COR-L47 (cell line): ENCODE results near the gene PPFIBP1.
"Not testable (repeated sequence)": the region's sequence is repeated elsewhere in the genome, so short reads cannot be mapped to it uniquely, and the experiment has no call there.

ENCODE experiments used
- DNase-seq: peaks from one replicate; lab custom pipeline; 2025; lab: John Stamatoyannopoulos, UW

The PPFIBP1 gene

DNA sequence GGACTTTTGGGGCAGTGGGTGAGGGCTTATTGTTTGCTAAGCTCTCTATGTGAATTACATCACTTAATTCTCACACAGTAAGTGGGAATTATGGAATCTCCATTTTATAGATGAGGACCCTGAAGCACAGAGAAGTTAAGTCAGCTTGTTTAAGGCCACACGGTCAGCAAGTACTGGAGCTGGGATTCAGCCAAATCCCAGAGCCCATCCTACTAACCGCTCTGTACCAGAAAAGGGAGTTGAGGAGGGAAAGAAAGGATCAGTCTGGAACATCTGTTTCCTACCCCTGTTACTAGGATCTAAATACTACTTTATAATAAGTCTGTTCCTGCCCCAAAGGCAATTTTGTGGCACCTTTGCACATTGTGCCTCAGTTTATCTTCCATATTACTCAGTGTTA lies 42.6 kb downstream of the PPFIBP1 start:
- no peak for DNase-seq

GRCh38 chr12:27571463-27571862 lies 47.5 kb downstream of the PPFIBP1 start:
- DNase-seq, result no peak

DNA sequence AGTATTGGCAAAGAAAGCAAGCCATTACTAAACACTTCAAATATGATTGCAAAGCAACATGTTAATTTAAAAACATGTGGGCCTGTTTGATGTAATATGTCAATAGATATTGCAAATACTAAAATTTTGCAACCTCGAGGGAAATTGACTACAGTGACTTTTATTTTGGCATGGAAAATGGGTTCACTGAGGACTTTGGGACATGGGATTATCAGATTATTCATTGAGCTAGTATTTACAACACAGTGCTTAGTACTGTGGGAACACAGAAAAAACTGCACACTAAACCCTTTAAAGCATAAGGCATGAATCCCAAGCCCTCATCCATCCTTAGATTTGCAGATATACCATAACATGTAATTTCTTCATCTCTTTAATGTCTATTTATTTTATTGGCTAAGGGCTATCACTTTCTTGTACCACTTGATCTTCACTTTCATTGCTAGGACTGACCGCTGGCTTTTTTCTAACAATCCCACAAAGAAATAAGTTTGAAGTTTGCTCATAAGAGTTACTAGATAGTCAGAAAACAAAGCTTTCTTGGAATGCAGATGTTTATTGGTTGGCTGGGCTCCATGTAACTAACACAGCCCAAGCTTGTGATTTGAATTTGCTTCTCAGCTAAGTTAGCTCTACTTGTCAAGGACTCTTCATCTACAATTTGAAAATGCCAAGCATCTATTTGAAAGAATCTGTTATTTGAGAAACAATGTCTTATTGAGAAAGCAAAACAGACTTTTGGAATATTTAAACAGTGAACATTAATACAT lies 48.7 kb downstream of the PPFIBP1 start:
- no peak for DNase-seq

- DNase-seq, result no peak
These were observed 50.0 kb downstream of the PPFIBP1 start for GRCh38 chr12:27573972-27574371.

- DNase-seq, result no peak
These were observed 51.2 kb downstream of the PPFIBP1 start for GRCh38 chr12:27575090-27575761.

GRCh38 chr12:27575762-27576118 lies 51.7 kb downstream of the PPFIBP1 start:
- DNase-seq, result no peak

DNA sequence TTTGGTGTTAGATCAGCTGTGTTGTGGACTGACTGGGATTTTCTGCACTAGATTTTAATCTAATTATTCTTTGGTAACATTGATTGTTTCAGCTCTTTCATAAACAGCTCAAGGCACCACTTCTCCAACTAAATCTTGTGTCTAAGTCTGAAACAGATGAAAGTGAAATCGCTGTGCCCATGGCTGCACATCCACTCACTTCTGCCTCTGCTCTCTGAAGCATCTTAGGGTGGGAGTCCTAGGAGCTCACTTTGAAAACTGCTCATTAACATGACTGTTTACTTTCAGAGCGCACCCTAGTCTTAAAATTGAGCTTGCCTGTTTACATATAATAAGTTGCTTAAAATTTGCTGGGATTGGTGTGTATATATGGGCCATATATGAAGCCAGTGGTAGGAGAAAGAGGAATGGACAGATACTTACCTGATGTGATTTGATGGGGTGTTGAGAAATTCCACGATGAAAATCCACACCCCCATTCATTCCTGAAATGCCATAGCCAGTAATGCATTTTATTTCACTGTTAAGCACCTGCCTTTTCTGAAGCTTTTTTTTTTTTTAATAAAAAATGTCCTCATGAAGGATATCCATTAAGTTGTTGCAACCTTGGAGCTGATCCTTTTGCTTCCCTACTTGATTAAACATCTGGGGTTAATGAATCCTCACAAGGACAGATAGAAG lies 52.8 kb downstream of the PPFIBP1 start:
- DNase-seq, result no peak

GRCh38 chr12:27577688-27578087 lies 53.7 kb downstream of the PPFIBP1 start:
- DNase-seq, result no peak

GRCh38 chr12:27578689-27579372 lies 54.8 kb downstream of the PPFIBP1 start:
- no peak for DNase-seq

DNA sequence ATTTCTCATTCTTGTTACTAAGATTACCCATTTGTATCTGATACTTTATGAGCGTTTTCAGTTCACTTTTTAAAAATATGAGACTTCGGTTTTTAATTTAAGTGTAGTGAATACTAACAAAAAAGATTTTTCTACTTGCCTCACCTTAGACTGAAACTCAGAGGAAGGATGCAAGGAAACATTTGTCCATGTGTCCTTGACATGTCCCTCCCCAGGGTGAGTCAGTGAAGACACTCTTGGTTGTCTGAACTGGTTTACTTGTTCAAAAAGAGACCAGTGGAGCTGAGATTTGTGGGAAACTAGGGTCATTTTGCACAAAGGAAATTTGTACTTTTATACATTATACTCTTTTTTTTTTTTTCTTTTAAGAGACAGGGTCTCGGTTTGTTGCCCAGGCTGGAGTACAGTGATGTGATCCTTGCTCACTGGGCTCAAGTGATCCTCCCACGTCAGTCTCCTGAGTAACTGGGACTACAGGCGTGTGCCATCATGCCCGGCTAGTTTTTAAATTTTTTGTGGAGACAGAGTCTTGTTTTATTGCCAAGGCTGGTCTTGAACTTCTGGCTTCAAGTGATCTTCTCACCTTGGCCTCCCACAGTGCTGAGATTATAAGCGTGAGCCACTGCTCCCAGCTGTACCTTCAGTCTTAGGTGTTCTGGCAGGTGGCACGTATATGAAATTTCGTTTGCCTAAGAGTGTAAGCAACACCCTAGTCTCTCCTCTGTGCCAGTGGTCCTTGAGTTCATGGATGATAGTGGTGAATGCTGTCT lies 56.7 kb downstream of the PPFIBP1 start:
- no peak for DNase-seq

GRCh38 chr12:27581331-27581671 lies 57.3 kb downstream of the PPFIBP1 start:
- not testable (repeated sequence) for DNase-seq

DNA sequence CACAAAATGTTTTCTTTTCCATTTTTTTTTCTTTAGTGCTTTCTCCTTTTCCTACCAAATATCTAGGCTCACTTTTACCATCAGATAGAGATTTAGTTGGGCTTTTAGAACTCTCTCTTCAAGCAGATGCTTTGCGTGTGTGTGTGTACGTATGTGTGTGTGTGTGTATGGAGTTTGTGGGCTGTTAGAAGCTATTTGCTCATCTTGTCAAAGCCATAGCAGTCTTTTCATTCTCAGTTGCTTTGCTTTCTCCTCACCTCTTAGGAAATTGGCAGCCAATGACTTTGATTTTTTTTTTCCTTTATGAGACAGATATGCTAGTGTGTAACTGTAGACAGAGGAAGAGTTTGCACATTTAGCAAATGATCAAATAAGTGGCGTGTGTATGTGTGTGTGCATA lies 57.8 kb downstream of the PPFIBP1 start:
- not testable (repeated sequence) for DNase-seq

DNA sequence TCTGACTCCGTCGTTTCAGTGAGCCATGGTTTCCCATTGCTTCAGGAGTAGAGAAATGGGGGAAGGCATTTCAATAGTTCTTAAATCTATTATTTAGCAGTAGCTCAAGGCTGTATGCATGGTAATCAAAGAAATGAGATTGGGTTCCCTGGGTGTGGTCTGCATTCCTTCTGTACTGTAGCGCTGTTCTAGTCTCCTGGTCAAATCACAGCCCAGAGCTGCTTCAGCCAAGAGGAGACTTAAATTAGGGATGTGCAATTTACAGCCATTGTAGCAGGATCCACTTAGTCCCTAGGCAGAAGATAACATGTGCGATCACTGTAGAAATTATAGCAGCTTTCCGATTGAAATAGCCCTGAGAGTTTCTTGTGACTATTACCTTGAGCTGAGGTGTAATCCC lies 58.4 kb downstream of the PPFIBP1 start:
- not testable (repeated sequence) for DNase-seq

- DNase-seq, result no peak
These were observed 59.2 kb downstream of the PPFIBP1 start for GRCh38 chr12:27583057-27583797.

GRCh38 chr12:27583981-27584380 lies 60.0 kb downstream of the PPFIBP1 start:
- DNase-seq, result no peak

- DNase-seq, result no peak
These were observed 61.8 kb downstream of the PPFIBP1 start for GRCh38 chr12:27585739-27586265.

DNA sequence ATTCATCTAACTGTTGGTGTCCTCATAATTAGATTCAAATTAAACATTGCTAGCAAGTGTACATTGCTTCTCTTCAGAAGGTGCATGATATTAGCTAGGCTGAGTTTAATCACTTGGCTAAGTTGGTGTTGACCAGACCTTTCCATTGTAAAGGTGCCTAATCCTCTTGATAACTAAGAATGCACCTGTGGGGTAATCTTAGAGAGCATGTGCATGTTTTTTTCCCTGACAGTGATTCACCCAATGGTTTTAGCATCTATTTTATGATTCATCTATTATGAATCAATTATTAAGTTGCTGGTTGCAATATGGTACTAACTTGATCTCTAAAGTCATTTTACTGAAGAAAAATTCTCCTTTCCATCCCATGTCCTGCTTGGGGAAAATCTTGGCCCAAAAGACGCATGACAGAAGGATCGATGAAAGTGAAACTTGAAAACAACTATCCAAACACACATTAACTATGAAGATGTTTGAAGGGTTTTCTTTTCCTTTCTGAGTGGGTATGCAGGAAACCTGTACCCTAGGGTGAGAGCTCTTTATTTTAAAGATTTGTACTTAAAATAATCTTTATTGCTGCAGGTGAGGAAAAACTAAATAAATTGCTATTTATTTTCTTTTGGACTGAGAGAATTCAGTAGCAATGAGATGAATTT lies 64.2 kb downstream of the PPFIBP1 start:
- DNase-seq, result not testable (repeated sequence)

GRCh38 chr12:27588776-27589175 lies 64.8 kb downstream of the PPFIBP1 start:
- DNase-seq, result no peak

DNA sequence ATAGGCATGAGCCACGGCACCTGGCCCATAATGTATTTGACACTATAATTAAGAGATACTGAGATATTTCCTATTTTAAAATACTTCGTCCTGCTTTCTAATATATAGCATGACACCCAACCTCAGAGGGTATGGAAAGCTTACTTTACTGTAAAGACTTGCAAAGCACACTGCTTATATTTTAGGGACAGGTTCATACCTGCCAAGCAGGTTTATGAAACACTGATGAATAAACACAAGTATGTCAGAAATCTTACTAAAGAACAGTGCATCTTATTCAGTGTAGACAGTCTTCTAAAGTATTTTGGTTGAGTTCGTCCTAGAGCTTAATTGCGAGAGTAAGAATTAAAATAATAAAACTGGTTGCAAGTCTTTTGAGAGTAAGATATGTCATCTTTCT lies 65.4 kb downstream of the PPFIBP1 start:
- DNase-seq, result no peak

DNA sequence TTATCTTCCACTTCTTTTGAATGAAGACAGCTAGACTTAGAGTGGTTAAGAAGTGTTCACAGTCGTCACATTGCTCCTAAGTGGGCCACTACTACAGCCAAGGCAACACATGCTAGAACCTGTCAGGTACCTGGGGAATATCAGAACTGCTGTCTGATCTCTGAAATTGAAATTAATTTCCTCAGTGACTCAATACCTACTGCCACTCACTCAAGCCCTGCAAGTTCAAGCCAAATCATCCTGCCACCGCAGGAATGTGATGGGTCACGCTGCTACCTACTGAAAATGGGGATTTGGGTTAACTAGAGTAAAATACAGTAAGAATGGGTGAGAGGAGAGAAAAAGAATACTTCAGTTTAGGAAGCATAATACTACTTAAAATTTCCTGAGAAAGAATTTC lies 67.7 kb downstream of the PPFIBP1 start:
- not testable (repeated sequence) for DNase-seq
